GM18909 (cell line): Measurements from ENCODE around the gene PCAT6.
A peak's percentile ranks its signal among the peaks of the same experiment; 100 is the strongest.

ENCODE experiments used
- ATAC-seq: cut with Tn5 transposase; IDR thresholded peaks from one replicate; pipeline ENCODE4 v1.9.1; 2021; ENCODE audit warnings: mild to moderate bottlenecking; ENCODE audit not compliant: unreplicated experiment, poor library complexity

PCAT6 gene

DNA sequence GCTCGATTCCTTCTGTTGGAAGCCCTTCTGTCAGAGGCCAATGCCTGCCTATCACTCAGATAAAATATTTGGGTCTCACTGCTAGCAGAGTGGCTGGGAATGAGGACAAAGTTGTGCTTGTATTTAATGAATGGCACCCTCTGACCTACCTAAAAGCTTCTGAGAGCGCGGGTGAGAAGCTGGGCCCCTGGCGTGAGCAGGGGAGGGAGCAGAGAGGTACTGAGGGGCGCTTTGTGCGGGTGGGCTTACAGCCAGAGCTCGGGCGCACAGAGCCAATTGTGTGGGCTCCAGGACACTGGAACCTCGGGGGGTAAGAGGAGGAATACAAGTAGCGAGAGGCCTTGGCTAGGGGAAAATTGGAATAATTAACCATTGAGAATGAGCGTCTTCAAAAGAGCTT is 32.3 kb downstream of the PCAT6 start:
- no peak for ATAC-seq

DNA sequence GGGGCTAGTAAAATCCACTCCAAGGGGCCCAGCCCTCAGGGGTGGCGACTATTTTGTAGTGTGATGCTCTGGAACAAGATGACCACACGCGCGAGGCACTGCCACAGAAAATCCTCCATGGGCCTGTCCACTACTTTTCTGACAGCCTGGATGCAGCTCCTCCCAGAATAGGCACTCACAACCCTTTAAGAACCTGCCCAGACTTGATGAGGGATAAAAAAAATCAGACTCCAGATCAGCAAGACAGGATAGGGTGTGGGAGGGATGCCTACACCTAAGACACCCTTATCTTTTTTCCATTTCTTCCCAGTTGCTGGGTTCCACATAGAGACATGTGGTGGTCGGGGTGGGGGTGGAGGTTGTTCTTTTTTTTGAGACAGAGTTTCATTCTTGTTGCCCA is 33.5 kb downstream of the PCAT6 start:
- ATAC-seq = no peak

DNA sequence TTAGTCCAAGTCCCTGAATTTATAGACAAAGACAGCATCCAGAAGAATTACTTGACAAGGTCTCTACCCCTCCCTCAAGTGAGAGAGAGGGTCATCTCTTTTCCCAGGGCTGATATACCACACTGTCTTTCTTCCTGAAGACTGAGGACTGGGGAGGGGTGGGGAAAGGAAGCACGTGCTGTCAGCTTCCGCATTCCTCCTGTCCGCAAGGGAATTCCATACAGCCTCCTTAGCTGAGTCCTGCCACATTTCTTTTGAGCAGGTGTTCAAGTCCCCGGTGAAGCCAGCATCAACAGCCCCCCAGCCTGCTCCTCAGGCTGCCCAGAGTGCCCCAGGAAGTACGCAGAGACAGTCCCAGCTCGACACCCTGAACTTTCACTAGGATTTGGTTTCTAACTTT is 34.2 kb downstream of the PCAT6 start:
- no peak for ATAC-seq

GRCh38 chr1:202848191-202848542 is 37.4 kb downstream of the PCAT6 start:
- no peak for ATAC-seq

- ATAC-seq = no peak
These were observed 40.0 kb downstream of the PCAT6 start for GRCh38 chr1:202850593-202851362.

DNA sequence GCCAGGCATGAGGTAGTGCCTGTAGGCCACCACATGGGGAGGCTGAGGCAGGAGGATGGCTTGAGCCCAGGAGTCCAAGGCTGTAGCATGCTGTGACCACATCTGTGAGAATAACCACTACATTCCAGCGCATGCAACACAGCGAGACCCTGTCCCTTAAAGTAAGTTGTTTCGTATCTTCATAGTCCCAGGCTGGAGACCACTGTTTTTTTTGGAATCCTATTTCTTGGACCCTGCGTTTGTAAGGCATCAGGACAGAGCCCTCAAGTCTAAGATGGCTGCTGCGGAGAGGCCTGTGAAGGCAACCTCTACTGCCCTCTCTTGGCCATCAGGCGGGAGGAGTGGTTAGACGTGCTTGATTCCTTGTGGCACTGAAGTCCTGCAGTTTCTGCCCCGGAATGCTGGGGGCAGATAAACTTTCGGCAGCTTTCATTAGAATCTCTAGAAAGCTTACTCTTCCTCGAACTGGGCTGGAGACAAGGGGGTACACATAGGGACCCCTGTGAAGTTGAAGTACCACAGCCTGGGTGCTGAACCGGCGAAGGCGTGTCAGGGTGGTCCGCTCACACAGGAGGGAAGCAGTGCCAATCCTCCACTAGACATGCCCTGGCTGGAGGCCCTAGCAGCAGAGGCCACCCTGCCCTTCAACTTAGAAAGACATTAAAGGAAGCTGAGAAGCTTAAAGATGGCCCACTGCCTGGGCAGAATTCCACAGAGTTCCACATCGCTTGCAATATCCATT is 41.6 kb downstream of the PCAT6 start:
- no peak for ATAC-seq

DNA sequence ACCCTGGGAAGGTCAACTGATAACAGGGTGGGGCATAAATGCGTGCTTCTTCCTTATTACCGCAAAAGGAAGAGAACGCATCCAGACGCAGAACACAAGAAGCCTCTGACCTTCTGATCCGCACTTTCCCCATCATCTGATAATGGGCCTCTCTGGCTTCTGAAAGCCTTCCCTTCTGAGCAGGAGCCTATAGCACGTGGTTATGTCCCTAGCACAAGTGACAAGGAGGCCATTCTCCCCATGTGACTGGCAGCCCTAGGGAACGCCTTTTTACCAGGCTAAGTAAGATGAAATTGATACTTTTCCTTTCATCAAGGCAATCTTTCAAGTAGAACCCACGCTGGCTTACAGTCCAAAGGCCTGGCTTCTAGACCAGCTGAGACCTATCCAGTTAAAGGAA is 44.0 kb downstream of the PCAT6 start:
- ATAC-seq = no peak

GRCh38 chr1:202856014-202856413 is 45.3 kb downstream of the PCAT6 start:
- no peak for ATAC-seq

GRCh38 chr1:202857136-202857610 is 46.4 kb downstream of the PCAT6 start:
- no peak for ATAC-seq

GRCh38 chr1:202858331-202858730 is 47.6 kb downstream of the PCAT6 start:
- ATAC-seq = no peak

- no peak for ATAC-seq
These were observed 48.1 kb downstream of the PCAT6 start for GRCh38 chr1:202858789-202859414.

- peak; percentile 12 for ATAC-seq
These were observed 50.1 kb downstream of the PCAT6 start for GRCh38 chr1:202860744-202861419.
